KMS-11 (cell line): ENCODE data around the gene ZNF727.
"Not testable (repeated sequence)": the region's sequence is repeated elsewhere in the genome, so short reads cannot be mapped to it uniquely, and the experiment has no call there.

ENCODE experiments used
- H2AFZ ChIP-seq: fragments of 200-600 bp; sonication (generic); 2 replicates; pipeline ENCODE4 v1.6.1; 2016; ENCODE audit warnings: antibody characterized with exemption, mixed run types, low read depth
- H3K27ac ChIP-seq: fragments of 200-600 bp; sonication (generic); 2 replicates; pipeline ENCODE4 v1.6.1; 2016; ENCODE audit warnings: mild to moderate bottlenecking, mixed run types
- H3K27me3 ChIP-seq: fragments of 200-600 bp; sonication (generic); 2 replicates; pipeline ENCODE4 v1.6.1; 2017; ENCODE audit warnings: mild to moderate bottlenecking, low read depth, mixed run types, moderate library complexity; ENCODE audit not compliant: insufficient read depth
- H3K36me3 ChIP-seq: fragments of 200-600 bp; sonication (generic); 2 replicates; pipeline ENCODE4 v1.6.1; 2017; ENCODE audit warnings: mild to moderate bottlenecking, mixed run types; ENCODE audit not compliant: insufficient read depth
- H3K4me1 ChIP-seq: fragments of 200-600 bp; sonication (generic); 2 replicates; pipeline ENCODE4 v1.6.1; 2016; ENCODE audit warnings: mild to moderate bottlenecking, low read depth, mixed run types; ENCODE audit not compliant: poor library complexity, severe bottlenecking
- H3K4me2 ChIP-seq: fragments of 200-600 bp; sonication (generic); 2 replicates; pipeline ENCODE4 v1.7.0; 2016; ENCODE audit warnings: mild to moderate bottlenecking, mixed run types
- H3K4me3 ChIP-seq: fragments of 200-600 bp; sonication (generic); IDR thresholded peaks from 2 replicates; pipeline ENCODE4 v1.6.1; 2017; ENCODE audit warnings: low read depth, low read length, mixed read lengths; ENCODE audit not compliant: insufficient read depth
- H3K79me2 ChIP-seq: fragments of 200-600 bp; sonication (generic); 2 replicates; pipeline ENCODE4 v1.6.1; 2016; ENCODE audit warnings: low read depth, mixed run types; ENCODE audit not compliant: insufficient read depth
- H3K9ac ChIP-seq: fragments of 200-600 bp; sonication (generic); 2 replicates; pipeline ENCODE4 v1.6.1; 2016; ENCODE audit warnings: mild to moderate bottlenecking, mixed run types
- H4K20me1 ChIP-seq: fragments of 200-600 bp; sonication (generic); 2 replicates; pipeline ENCODE4 v1.6.1; 2016; ENCODE audit warnings: mild to moderate bottlenecking, mixed run types; ENCODE audit not compliant: insufficient read depth
- TF ChIP-seq, protein P1 (sequence below): fragments of 200-600 bp; sonication (generic); conservative IDR thresholded peaks from 2 replicates; pipeline ENCODE4 v1.6.1; 2017; ENCODE audit warnings: low read depth, mild to moderate bottlenecking, antibody characterized with exemption, low read length, moderate library complexity, mixed read lengths

ZNF727 gene

DNA sequence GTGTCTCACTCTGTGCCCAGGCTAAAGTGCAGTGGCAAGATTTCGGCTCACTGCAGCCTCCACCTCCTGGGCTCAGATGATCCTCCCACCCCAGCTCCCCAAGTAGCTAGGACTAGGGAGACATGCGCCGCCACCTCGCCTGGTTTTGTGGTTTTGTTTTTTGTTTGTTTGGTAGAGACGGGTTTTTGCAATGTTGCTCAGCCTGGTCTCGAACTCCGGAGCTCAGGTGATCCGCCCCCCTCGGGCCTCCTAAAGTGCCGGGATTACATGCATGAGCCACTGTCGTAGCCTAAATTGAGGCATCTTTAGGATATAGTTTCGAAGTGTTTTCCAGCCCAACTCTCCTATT, 781 bp downstream of the ZNF727 start:
- Histone ChIP-seq H3K79me2 (no peaks in the 10 kb centered on the region), H3K27me3 (no peaks in the 10 kb centered on the region), H3K36me3 (no peaks in the 10 kb centered on the region), H3K4me1 (no peaks in the 10 kb centered on the region), H2AFZ (no peak overlapping the region), H3K4me3 (no peak overlapping the region), H3K9ac (no peak overlapping the region), H4K20me1 (no peaks in the 10 kb centered on the region), H3K4me2 (no peak overlapping the region), H3K27ac (no peak overlapping the region)
- TF ChIP-seq, protein P1, sequence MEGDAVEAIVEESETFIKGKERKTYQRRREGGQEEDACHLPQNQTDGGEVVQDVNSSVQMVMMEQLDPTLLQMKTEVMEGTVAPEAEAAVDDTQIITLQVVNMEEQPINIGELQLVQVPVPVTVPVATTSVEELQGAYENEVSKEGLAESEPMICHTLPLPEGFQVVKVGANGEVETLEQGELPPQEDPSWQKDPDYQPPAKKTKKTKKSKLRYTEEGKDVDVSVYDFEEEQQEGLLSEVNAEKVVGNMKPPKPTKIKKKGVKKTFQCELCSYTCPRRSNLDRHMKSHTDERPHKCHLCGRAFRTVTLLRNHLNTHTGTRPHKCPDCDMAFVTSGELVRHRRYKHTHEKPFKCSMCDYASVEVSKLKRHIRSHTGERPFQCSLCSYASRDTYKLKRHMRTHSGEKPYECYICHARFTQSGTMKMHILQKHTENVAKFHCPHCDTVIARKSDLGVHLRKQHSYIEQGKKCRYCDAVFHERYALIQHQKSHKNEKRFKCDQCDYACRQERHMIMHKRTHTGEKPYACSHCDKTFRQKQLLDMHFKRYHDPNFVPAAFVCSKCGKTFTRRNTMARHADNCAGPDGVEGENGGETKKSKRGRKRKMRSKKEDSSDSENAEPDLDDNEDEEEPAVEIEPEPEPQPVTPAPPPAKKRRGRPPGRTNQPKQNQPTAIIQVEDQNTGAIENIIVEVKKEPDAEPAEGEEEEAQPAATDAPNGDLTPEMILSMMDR: no peak

DNA sequence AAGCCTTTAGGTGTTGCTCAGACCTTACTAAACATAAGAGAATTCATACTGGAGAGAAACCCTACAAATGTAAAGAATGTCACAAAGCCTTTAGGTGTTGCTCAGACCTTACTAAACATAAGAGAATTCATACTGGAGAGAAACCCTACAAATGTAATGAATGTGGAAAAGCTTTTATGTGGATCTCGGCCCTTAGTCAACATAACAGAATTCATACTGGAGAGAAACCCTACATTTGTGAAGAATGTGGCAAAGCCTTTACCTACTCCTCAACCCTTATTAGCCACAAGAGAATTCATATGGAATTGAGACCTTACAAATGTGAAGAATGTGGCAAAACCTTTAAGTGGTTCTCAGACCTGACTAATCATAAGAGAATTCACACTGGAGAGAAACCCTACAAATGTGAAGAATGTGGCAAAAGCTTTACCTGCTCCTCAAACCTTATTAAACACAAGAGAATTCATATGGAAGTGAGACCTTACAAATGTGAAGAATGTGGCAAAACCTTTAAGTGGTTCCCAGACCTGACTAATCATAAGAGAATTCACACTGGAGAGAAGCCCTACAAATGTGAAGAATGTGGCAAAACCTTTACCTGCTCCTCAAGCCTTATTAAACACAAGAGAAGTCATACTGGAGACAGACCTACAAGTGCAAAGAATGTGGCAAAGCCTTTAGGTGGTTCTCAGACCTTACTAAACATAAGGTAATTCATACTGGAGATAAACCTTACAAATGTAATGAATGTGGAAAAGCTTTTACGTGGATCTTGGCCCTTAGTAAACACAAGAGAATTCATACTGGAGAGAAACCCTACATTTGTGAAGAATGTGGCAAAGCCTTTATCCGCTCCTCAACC, 32.8 kb downstream of the ZNF727 start:
- not testable (repeated sequence) for H4K20me1 ChIP-seq, H2AFZ ChIP-seq, H3K4me1 ChIP-seq, H3K4me2 ChIP-seq, H3K27ac ChIP-seq, H3K79me2 ChIP-seq, H3K4me3 ChIP-seq, H3K27me3 ChIP-seq, H3K9ac ChIP-seq, H3K36me3 ChIP-seq

DNA sequence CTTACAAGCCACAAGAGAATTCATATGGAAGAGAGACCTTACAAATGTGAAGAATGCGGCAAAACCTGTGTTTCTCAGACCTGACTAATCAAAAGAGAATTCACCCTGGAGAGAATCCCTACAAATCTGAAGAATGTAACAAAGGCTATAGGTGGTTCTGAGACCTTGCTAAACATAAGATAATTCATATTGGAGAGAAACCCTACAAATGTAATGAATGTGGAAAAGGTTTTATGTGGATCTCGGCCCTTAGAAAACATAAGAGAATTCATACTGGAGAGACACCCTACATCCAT, 33.4 kb downstream of the ZNF727 start:
- TF ChIP-seq, protein P1: no peak
- H3K27me3 ChIP-seq: no peaks in the 10 kb centered on the region
- no peak overlapping the region for H3K4me3 ChIP-seq
- H3K27ac ChIP-seq: no peak overlapping the region
- H4K20me1 ChIP-seq: no peaks in the 10 kb centered on the region
- no peak overlapping the region for H3K9ac ChIP-seq
- H3K36me3 ChIP-seq: no peaks in the 10 kb centered on the region
- H3K4me1 ChIP-seq: no peaks in the 10 kb centered on the region
- H2AFZ ChIP-seq: no peak overlapping the region
- H3K4me2 ChIP-seq: no peak overlapping the region
- H3K79me2 ChIP-seq: no peaks in the 10 kb centered on the region

DNA sequence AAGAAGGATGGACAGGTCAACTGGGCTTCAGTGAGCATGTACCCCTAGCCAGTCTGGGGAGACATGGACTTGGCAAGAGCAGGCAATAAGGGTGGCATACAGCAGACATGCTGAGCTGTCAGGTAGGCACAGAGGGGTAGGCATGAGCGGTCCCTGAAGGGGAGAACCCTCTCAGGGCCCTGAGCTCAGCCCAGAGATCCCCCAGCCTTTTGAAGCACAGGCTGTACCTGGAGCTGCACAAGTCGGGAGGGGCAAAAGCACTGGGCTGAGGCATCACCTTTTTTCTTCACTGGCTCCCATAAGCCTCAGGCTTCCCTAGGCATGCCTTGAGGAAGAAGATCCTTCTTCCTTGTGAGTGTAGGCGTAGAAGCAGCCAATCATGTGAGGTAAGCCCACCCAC, 42.3 kb downstream of the ZNF727 start:
- Histone ChIP-seq H2AFZ (no peak overlapping the region), H3K9ac (no peak overlapping the region), H3K4me1 (no peaks in the 10 kb centered on the region), H3K27me3 (no peaks in the 10 kb centered on the region), H3K36me3 (no peaks in the 10 kb centered on the region), H3K27ac (no peak overlapping the region), H3K79me2 (no peaks in the 10 kb centered on the region), H3K4me3 (no peak overlapping the region), H4K20me1 (no peaks in the 10 kb centered on the region), H3K4me2 (no peak overlapping the region)
- TF ChIP-seq, protein P1: no peak

DNA sequence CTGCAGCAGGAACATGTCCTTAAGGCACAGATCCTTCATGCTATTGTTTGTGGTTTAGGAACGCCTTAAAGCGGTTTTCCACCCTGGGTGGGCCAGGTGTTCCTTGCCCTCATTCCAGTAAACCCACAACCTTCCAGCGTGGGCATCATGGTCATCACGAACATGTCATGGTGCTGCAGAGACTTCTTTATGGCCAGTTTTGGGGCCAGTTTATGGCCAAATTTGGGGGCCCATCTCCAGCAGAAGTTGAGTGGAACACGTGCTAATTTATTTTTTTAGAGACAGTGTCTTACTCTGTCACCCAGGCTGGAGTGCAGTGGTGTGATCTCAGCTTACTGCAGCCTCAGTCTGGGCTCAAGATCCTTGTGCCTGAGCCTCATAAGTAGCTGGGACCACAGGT, 43.6 kb downstream of the ZNF727 start:
- not testable (repeated sequence) for H3K9ac ChIP-seq, H3K4me3 ChIP-seq

More for the DNA sequence above, 43.6 kb downstream of the ZNF727 start:
- H3K27ac ChIP-seq, H4K20me1 ChIP-seq, H3K4me2 ChIP-seq, H3K36me3 ChIP-seq, H3K79me2 ChIP-seq, H3K27me3 ChIP-seq, H2AFZ ChIP-seq, H3K4me1 ChIP-seq: not testable (repeated sequence)
